RPMI7951 (cell line): ENCODE measurements around the gene ZKSCAN8. TPM values are rescaled to one million over a fixed set of nuclear protein-coding genes. Genes with fewer than 3 reads are reported as not detected.
A peak's percentile ranks its signal among the peaks of the same experiment; 100 is the strongest.
"Not testable (repeated sequence)": the region's sequence is repeated elsewhere in the genome, so short reads cannot be mapped to it uniquely, and the experiment has no call there.

Experiments
- DNase-seq: peaks from one replicate; pipeline ENCODE4 v3.0.0-alpha.2; 2012; ENCODE audit warnings: low read depth
- total RNA-seq: library from RNA; depleted of rRNA; stranded (reverse); fragments of >200 nt; shearing (Covaris generic); gene quantifications from 2 replicates; pipeline ENCODE4 v1.2.3, GENCODE V29; 2014; rRNA removed

Gene ZKSCAN8
- 12.4 and 12.9 TPM in 2 replicates for total RNA-seq

DNA sequence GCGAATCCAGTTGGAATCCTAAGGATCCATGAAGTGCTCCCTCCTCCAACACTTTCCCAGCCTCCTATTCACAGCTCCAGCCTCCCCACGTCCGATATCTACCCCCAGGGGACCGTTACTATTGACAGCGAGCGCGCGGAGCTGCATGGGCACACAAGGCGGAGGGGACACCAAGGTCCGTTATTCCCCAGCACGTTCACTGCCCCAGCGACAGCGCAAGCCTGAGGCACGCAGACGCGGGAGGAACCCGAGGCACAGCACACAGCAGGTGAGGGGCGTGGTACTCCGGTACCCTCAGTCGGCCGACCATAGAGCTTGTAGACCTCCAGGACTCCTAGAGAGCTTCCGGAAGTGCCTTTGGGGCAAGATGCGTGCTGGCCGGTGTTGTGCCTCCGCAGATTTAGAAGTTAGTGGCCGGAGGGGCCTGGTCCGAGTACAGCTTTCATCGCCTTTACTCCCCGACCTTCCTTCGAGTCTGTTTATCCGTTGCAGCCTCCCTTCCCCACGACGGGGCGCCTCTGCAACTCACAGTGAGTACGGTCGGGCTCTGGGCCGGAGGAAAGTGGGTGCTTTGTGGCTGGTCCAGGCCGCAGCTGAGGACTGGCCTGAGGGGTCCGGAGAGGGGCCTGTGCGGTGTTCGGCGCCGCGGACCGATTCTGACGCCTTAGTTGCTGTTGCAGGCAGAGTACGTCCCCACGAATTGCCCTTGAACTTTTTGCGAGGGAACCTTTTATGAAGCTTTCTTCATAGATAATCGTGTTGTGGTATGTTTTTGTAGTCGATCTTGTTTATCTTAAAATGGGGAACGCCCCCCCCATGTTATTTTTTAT is at the start of gene ZKSCAN8:
Gene ZKSCAN8, plus strand, starts transcription at position 384 of the 830 bp plus-strand sequence. CDS start 6,525 bp downstream, outside the sequence.
- peak; percentile 90 for DNase-seq

DNA sequence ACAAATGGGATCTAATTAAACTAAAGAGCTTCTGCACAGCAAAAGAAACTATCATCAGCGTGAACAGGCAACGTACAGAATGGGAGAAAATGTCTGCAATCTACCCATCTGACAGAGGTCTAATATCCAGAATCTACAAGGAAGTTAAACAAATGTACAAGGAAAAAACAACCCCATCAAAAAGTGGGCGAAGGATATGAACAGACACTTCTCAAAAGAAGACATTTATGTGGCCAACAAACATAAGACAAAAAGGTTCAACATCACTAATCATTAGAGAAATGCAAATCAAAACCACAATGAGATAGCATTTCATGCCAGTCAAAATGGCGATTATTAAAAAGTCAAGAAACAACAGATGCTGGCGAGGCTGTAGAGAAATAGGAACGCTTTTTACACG is 39.5 kb upstream of the ZKSCAN8 start:
- DNase-seq: not testable (repeated sequence)

DNA sequence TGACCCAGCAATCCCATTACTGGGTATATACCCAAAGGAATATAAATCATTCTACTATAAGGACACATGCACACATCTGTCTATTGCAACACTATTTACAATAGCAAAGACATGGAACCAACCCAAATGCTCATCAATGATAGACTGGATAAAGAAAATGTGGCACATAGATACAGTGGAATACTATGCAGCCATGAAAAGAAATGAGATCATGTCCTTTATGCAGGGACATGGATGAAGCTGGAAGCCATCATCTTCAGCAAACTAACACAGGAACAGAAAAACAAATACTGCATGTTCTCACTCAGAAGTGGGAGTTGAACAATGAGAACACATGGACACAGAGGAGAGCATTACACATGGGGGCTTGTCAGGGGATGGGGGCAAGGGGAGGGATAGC is 39.0 kb upstream of the ZKSCAN8 start:
- not testable (repeated sequence) for DNase-seq

DNA sequence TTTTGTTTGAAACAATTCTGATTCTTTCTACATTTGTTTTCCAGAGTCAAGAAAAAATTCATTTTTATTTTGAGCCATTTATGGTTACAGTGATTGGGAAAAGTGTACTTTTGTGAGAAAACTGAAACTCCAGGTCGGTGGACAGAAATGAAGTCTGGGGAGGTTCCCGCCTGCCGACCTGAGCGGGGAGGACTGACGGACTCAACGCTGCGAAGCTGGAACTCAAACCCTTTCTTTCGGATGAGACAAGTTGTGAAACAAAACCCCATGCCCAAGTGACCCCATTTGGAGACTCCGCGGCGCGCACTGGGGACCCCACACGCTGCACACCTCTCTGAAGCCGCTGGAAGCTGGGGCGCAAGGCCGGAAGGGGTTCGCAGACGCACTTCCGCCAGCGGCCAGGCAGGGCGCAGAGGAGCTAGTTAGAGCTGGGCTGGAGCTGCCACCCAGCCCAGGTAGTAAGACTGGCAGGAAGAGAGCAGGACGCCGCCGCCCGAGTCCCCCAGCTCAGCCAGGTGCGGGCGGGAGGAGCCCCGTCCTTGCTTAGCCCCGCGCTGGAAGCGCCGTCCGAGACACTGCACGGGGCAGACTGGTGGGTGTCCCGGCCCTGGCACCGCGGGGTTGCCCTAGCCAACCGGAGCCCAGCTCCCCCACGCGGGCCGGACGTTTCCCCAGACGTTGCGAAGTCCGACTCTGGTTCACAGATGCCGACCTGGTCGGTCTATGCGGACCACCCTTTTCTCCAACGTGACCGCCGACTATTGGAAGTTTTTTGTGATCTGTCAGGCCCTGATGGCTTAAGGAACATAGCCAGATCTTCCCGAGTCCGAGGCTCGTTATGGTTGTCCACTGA is 37.1 kb upstream of the ZKSCAN8 start:
- DNase-seq: peak; percentile 79

DNA sequence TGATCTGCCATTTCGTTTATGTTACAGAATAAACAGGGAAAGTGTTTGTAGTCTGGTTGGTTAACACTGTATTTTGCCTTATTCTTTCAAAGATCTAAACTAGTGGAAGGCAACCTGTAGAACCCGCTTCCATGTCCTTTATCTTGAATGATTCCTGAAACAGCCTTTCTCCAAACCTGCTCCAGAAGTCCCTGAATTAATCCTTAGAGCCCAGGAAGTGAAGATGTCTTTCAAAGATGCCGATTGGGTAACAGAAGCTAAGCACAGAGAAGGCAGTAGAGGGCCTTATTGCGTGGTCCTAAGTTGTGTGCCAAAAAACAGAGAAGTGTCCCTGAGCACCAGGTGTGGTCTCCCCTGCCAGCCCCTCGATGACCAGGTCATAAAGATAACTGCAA is 36.4 kb upstream of the ZKSCAN8 start:
- DNase-seq: peak; percentile 30

DNA sequence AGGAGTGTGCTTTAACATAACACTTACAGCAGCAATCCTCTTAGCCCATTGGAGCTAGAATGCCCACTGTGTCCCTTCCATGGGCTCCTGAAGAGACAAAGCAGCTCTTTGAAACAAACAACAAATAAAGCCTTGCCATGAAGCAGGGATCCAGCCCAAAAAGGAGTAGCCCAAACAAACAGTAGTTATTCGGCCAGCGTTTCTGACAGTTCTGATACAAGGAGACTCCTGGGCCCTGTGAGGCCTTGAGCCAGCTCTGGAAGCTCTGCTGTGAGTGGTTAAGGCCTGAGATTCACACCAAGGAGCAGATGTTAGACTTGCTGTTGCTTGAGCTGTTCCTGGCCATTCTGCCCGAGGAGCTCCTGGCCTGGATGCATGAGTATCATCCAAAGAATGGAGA is 34.2 kb upstream of the ZKSCAN8 start:
- DNase-seq: no peak

DNA sequence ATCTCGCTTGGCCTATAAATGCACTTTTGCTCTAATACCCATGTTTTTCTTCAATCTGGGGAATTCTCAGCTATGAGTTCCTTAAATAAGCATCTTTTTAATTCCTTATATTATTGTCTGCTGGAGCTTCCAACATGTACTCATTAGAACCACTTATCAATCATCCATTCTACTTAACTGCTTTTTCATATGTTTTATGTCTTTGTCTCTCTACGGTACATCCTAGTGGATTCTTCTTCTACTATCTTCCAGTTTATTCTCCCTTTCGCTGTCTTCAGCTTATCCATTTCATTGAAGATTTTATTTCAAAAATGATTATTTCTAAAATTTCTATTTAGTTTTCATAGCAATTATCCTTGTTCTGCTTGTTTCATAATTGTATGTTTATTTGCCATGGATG is 29.7 kb upstream of the ZKSCAN8 start:
- no peak for DNase-seq

DNA sequence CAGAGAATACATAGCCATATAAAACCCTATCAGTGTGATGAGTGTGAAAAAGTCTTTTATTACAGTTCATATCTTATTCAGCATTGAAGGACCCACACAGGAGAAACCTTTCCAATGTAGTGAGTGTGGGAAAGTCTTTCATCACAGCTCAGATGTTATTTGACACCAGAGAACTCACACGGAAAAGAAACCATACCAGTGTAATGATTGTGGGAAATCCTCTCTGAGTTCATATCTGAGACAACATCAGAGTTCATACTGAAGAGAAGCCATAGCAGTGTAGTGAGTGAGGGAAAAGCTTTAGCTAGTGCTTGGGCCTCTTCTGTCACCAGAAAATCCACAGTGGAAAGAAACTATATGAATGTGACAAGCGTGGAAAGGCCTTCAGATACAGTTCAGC is 25.9 kb upstream of the ZKSCAN8 start:
- no peak for DNase-seq

DNA sequence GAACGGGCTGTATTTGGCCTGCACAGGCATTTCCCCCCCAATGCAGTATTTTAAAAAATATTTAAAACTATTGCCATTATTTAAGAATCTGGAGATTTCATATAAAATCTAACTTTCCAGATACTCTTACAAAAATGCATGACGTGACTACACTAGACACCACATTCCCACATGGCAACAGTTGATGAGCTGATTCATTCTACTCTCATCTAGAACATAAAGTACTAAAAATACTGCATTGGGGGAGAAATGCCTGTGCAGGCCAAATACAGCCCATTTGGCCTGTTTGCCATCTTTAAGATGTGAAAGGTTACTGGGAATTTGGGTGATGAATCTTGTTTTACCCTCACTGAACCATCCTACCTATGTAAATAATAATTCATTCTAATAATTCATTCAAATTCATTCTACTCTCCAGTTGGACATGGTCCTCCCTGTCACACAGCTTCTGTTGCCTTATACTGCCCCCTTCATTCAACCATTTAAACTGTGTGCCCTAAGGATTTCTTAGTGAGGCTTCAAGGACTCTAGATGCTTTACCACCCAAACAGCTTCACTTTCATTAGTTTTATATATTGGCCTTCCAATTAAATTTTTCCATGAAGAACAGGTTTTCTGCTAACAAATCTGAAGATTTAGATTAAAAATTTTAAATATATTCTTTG is 24.2 kb upstream of the ZKSCAN8 start:
- DNase-seq: no peak

DNA sequence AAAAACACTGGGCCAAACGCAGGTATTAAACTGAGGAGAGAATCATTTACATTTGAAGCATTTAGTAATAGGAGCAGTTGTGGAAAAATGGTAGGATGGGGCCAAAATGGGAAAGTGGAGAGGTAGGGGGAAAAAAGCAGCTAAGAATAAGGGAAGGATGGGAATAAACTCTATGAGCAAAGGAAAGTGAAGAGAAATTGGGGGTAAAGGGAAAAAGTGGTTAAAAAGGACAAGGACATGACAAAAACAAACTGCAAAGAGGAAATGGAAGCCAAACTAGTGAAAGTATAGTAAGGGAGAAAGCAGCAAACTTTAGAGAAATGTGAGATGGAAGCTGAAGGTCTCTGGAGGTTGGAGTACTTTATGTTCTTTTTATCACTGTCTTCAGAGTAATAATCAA is 23.5 kb upstream of the ZKSCAN8 start:
- DNase-seq: no peak

DNA sequence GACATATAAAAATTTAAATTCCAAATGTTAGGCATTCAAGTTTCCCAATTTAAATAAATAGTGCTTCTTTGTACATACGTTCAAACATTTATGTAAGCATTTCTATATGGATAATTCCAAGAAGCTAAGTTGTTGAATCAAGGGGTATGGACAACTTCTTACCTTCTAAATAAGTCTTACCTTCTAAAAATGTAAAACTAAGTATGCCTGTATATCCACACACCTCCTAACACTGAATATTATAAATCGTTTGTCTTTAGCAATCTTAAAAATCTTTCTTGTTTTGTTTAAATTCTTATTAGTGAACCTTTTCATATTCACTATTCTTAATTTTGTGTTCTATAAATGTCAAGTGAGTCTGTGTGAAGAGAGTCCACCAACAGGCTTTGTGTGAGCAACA is 19.8 kb upstream of the ZKSCAN8 start:
- no peak for DNase-seq

DNA sequence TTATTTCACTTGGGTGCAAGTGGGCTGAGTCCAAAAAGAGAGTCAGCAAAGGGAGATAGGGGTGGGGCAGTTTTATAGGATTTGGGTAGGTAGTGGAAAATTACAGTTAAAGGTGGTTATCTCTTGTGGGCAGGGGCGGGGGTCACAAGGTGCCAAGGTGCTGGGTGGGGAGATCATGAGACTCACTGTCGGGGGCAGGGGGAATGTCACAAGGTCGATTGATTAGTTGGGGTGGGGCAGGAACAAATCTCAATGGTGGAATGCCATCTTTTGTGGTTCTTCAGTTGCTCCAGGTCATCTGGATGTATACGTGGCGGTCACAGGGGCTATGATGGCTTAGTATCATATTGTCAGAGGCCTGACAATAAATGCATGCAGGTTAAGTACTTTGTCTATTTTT is 19.4 kb upstream of the ZKSCAN8 start:
- not testable (repeated sequence) for DNase-seq

DNA sequence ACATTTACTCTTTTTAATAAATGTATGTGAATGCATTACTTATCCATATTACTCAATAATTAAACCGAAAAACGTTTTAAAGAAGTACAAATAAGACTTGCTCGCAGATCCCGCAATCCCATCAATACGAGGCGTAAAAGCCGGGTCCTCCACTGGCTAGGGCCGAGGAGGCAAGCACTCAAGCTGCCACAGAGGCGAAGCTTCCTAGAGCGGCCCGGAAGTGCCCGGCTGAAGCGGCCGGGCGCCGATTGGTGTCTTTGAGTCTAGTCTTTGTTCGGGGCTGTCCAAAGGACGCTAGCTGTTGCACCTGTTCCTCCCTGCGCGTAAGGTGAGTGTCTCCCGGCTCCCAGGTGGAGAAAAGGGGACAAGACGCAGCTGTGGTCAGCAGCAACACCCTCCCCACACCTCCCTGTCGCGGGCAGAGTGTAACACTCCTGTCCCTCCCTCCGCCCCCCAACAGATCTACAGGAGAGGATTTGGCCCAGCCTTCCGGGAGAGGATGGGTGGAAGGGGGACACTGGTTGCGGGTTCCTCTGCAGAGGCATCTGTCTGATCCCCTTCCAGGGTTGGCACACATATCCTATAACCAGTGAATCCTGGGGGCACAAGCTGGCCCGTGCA is 17.2 kb upstream of the ZKSCAN8 start, which contains the start of gene ZSCAN16:
Gene ZSCAN16, plus strand, starts transcription at position 260 of the 621 bp plus-strand sequence. CDS start 835 bp downstream, outside the sequence.
- DNase-seq: peak; percentile 85

DNA sequence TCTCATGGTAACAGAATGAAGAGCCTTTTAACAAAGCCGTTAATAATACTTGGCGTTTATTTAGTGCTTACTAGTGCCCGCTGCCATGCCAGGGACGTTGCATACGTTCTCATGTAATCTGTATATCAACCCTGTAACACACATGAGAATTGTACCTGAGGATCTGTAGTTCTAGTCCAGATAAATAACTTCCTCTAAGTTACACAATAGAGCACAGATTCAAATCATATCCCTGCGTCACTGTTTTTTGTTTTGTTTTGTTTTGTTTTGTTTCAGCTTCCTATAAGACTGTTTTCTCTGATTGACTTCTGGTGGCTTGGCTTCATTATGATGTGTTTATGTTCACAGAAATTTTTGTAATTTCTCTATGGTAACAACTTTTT is 16.7 kb upstream of the ZKSCAN8 start:
- no peak for DNase-seq

DNA sequence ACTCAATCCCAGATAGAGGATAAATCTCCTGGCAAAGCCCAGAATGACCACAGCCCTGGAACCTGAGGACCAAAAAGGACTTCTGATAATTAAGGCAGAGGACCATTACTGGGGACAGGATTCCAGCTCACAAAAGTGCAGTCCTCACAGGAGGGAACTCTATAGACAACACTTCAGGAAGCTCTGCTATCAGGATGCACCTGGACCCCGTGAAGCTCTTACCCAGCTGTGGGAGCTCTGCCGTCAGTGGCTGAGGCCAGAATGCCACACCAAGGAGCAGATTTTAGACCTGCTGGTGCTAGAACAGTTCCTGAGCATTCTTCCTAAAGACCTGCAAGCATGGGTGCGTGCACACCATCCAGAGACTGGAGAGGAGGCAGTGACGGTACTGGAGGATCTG is 16.3 kb upstream of the ZKSCAN8 start:
- DNase-seq: no peak

DNA sequence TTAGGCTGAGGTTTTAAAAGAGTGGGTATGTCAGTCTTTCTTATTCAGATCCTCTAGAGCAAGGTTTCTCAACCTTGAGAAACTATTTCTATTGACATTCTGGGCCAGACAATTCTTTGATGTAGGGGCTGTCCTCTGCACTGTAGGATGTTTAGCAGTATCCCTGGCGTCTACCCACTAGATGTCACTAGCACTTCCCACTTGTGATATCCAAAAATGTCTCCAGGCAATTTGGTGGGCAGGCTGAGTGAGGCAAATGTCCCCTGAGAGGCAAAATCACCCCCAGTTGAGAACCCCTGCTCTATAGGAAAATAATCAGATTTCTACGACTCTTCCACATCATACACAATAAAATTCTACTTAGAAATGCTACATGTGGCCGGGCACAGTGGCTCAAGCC is 7.7 kb upstream of the ZKSCAN8 start:
- DNase-seq: peak; percentile 62

DNA sequence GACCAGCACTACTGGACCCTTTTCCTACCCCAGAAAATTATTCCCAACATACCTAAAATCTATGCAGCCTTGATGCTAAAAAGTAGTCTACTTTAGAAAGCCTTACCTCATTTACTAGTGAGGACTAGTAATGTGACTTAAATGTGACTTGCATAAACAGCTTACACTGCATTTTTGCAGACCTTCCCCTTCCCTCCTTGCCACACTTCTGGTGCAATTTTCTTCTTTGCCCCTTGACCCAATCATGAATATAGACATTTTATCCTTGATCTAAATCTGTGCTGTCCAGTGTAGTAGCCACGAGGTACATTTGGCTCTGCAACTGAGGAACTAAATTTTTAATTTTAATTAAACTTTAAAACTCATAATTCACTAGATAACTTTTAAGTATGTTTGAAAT is 7.0 kb upstream of the ZKSCAN8 start:
- no peak for DNase-seq

DNA sequence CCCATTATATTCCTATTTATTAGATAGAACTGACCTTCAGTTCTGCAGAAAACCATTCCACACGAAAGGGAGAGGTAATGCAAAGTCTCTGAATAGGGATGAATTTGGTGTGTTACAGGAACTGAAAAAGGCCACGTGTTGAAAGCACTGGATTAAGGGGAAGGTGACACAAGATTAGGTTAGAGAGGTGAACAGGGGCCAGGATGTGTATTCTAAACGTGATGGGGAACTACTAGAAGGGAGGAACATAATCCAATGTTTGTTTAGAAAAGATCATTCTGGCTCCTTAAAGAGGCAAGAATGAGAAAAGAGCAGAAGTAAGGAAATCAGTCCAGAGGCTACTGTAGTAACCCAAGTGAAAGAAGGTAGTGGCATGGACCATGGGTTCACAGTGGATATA is 6.3 kb upstream of the ZKSCAN8 start:
- DNase-seq: no peak

DNA sequence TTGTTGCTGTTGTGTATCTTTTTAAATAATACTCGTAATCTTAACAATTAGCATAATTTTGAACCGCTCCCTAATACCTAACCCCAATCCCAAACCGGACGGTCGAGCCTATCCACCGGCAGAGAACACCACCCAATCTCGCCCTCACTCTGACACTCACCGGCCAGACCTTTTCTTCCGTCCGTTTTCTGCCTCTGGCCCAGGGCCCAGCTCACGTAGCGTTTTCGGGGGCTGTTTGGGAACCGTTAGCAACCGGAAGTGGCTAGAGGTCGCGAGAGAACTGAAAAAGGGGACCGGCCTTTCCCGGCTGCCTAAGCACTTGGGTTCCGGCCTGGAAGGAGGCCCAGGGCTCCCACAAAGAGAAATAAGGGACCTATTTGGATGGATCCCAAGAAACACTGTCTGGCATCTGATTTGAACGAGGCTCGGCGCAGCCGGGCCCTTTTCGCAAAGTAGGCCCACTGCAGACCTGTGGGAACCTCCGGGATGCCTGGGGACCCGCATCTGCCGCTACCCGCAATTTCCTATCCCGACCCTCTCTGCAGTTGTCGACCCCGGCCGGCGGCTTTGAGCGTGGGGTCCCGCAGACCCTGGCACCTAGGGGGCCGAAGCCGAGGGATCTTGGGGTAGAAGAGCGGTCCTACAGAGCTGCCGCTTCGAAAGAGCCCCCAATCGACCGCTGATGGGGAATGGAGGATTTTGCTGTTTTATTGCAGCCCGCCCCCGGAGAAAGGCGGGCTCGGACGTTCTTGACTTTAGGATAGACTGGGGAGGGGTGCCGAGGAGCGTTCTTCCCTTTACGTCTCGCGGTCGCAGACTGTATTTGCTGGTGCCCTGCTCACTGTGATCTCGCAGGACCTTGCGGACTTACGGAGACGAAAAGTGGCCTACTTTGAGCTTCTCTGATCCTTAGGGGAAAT is 4.8 kb upstream of the ZKSCAN8 start:
- peak; percentile 97 for DNase-seq

DNA sequence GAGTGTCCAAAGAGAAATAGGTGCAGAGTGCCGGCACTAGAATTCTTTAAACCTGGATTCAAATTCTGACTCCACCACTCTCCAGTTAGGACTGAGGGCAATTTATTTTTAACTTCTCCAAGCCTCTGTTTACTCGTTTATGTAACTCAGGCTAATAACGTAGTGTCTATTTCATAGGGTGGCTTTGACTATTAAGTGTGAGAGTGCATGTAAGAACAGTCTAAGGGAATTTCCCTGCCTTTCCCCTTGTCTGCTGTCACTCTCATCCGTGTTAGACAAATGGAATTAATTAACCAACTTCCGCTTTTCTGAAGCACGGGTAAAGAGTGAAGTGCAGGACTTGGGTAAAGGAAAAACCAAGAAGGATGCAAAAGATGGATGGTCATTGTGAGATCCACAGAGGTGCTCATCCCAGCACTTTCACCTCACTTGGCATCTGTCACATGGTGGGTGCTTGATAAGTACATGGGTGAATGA is 4.1 kb upstream of the ZKSCAN8 start:
- peak; percentile 63 for DNase-seq
